Mesenchymal stem cell (in vitro differentiated cells and primary cell): ENCODE results near the gene MFSD6L.

ENCODE experiments used
- DNase-seq: peaks from one replicate; pipeline ENCODE4 v3.0.0-alpha.2; 2013
- H2AFZ ChIP-seq: one replicate; pipeline ENCODE4 v1.6.1; 2013; ENCODE audit warnings: low read depth, mild to moderate bottlenecking, control low read depth, inconsistent platforms, low read length, moderate library complexity
- H2AK5ac ChIP-seq: 2 replicates; pipeline ENCODE4 v1.6.1; 2013; ENCODE audit warnings: low read length, moderate library complexity, mild to moderate bottlenecking, inconsistent platforms; ENCODE audit not compliant: severe bottlenecking
- H2BK120ac ChIP-seq: one replicate; pipeline ENCODE4 v1.6.1; 2013; ENCODE audit warnings: low read depth, mild to moderate bottlenecking, inconsistent platforms, low read length, moderate library complexity
- H2BK12ac ChIP-seq, 2 experiments: one replicate each; pipeline ENCODE4 v1.6.1; 2013; ENCODE audit warnings: inconsistent platforms in 2 of 2, low read length in 2 of 2, mild to moderate bottlenecking in 2 of 2, moderate library complexity in 2 of 2, control low read depth in 1 of 2
- H2BK15ac ChIP-seq: one replicate; pipeline ENCODE4 v1.6.1; 2013; ENCODE audit warnings: mild to moderate bottlenecking, low read depth, inconsistent platforms; ENCODE audit not compliant: poor library complexity, severe bottlenecking
- H2BK5ac ChIP-seq: 2 replicates; pipeline ENCODE4 v1.6.1; 2013; ENCODE audit warnings: low read depth, mild to moderate bottlenecking, low read length, control low read depth, inconsistent platforms; ENCODE audit not compliant: poor library complexity, severe bottlenecking
- H3K14ac ChIP-seq, 2 experiments: one replicate each; pipeline ENCODE4 v1.6.1; 2013; ENCODE audit warnings: inconsistent platforms in 2 of 2, low read length in 2 of 2, control low read depth in 1 of 2, mild to moderate bottlenecking in 1 of 2, moderate library complexity in 1 of 2
- H3K18ac ChIP-seq, 2 experiments: one replicate each; pipeline ENCODE4 v1.6.1; 2013; ENCODE audit warnings: inconsistent platforms in 2 of 2, low read length in 2 of 2, control low read depth in 1 of 2, low read depth in 1 of 2, mild to moderate bottlenecking in 1 of 2
- H3K23ac ChIP-seq, 2 experiments: one replicate each; pipeline ENCODE4 v1.6.1; 2013; ENCODE audit warnings: inconsistent platforms in 2 of 2, low read length in 2 of 2, mild to moderate bottlenecking in 2 of 2, moderate library complexity in 2 of 2, control low read depth in 1 of 2
- H3K27ac ChIP-seq: 2 replicates; pipeline ENCODE4 v1.5.1; 2013; ENCODE audit warnings: mild to moderate bottlenecking, moderate library complexity, low read length, control low read depth, inconsistent platforms; ENCODE audit not compliant: poor library complexity, severe bottlenecking
- H3K27me3 ChIP-seq, 2 experiments: 2 replicates each; pipeline versions ENCODE4 v1.6.1 to v1.7.0; 2013; ENCODE audit warnings: low read length in 2 of 2, mild to moderate bottlenecking in 2 of 2, moderate library complexity in 2 of 2, control low read depth in 1 of 2, inconsistent platforms in 1 of 2; ENCODE audit not compliant: control insufficient read depth in 1 of 2, insufficient read depth in 1 of 2
- H3K36me3 ChIP-seq, 2 experiments: 2 replicates each; pipeline versions ENCODE4 v1.6.1 to v1.7.0; 2013; ENCODE audit warnings: low read length in 2 of 2, control low read depth in 1 of 2, inconsistent platforms in 1 of 2, low read depth in 1 of 2, mild to moderate bottlenecking in 1 of 2; ENCODE audit not compliant: insufficient read depth in 2 of 2, control insufficient read depth in 1 of 2
- H3K4ac ChIP-seq, 2 experiments: one replicate each; pipeline ENCODE4 v1.6.1; 2013; ENCODE audit warnings: inconsistent platforms in 2 of 2, low read length in 2 of 2, mild to moderate bottlenecking in 2 of 2, moderate library complexity in 2 of 2, control low read depth in 1 of 2, low read depth in 1 of 2
- H3K4me1 ChIP-seq: 2 replicates; pipeline ENCODE4 v1.6.1; 2013; ENCODE audit warnings: low read depth, low read length, control low read depth; ENCODE audit not compliant: control insufficient read depth, insufficient read depth
- H3K4me2 ChIP-seq: 2 replicates; pipeline ENCODE4 v1.6.1; 2013; ENCODE audit warnings: low read length, mild to moderate bottlenecking, inconsistent platforms; ENCODE audit not compliant: poor library complexity, severe bottlenecking
- H3K4me3 ChIP-seq, 2 experiments: 2 replicates each; pipeline versions ENCODE4 v1.5.1 to v1.7.0; 2013; ENCODE audit warnings: low read length in 2 of 2, mild to moderate bottlenecking in 2 of 2, control low read depth in 1 of 2, low read depth in 1 of 2; ENCODE audit not compliant: insufficient read depth in 1 of 2
- H3K79me1 ChIP-seq: replicated peaks from 2 replicates; pipeline ENCODE4 v1.6.1; 2013; ENCODE audit warnings: mild to moderate bottlenecking, control low read depth, low read length, inconsistent platforms; ENCODE audit not compliant: poor library complexity, severe bottlenecking
- H3K9ac ChIP-seq: 2 replicates; pipeline ENCODE4 v1.7.0; 2013; ENCODE audit warnings: mild to moderate bottlenecking, low read length, moderate library complexity
- H3K9me3 ChIP-seq: 2 replicates; pipeline ENCODE4 v1.7.0; 2013; ENCODE audit warnings: mild to moderate bottlenecking, low read length; ENCODE audit not compliant: control insufficient read depth
- H4K8ac ChIP-seq: one replicate; pipeline ENCODE4 v1.6.1; 2013; ENCODE audit warnings: inconsistent platforms, mild to moderate bottlenecking, low read length, moderate library complexity
- H4K91ac ChIP-seq: one replicate; pipeline ENCODE4 v1.6.1; 2013; ENCODE audit warnings: mild to moderate bottlenecking, low read length, inconsistent platforms
- WGBS: methylation state at CpG from one replicate; pipeline ENCODE4 v1.1.7; 2013; ENCODE audit warnings: mixed read lengths; 5-methylcytosine and 5-hydroxymethylcytosine counted together

MFSD6L gene

GRCh38 chr17:8818654-8819330 lies 19.6 kb upstream of the MFSD6L start:
- no peaks in the 10 kb centered on the region for H3K79me1 ChIP-seq
- no peak overlapping the region for H2BK5ac ChIP-seq
- no peak overlapping the region for H3K18ac ChIP-seq
- H3K4me2 ChIP-seq, result no peak overlapping the region
- H2AFZ ChIP-seq, result no peak overlapping the region
- H3K9me3 ChIP-seq, result peaks cover 1% of the 10 kb centered on the region
- no peak overlapping the region for H2BK120ac ChIP-seq
- H3K4ac ChIP-seq, result no peak overlapping the region
- DNase-seq, result no peak
- no peaks in the 10 kb centered on the region for H3K4me1 ChIP-seq
- H3K27ac ChIP-seq, result no peak overlapping the region
- no peak overlapping the region for H4K8ac ChIP-seq
- H3K4me3 ChIP-seq, result no peak overlapping the region
- H2BK12ac ChIP-seq, result no peak overlapping the region
- no peak overlapping the region for H2BK15ac ChIP-seq
- H3K36me3 ChIP-seq, result no peaks in the 10 kb centered on the region
- no peak overlapping the region for H3K9ac ChIP-seq
- H2AK5ac ChIP-seq, result no peak overlapping the region
- 38% methylated on average over 2 of the region's 3 CpGs for whole genome bisulfite sequencing
- H3K27me3 ChIP-seq, result peaks cover 0 to 21% of the 10 kb centered on the region in 2 experiments
- H4K91ac ChIP-seq, result no peak overlapping the region
- H3K14ac ChIP-seq, result no peak overlapping the region
- H3K23ac ChIP-seq, result no peak overlapping the region

- peaks cover 0 to 21% of the 10 kb centered on the region in 2 experiments for H3K27me3 ChIP-seq
- no peak overlapping the region for H3K4me2 ChIP-seq
- peaks cover 9% of the 10 kb centered on the region for H3K9me3 ChIP-seq
Observed at GRCh38 chr17:8818047-8818446, 18.9 kb upstream of the MFSD6L start.

GRCh38 chr17:8806926-8807550 lies 7.9 kb upstream of the MFSD6L start:
- H3K14ac ChIP-seq, result no peak overlapping the region
- H3K4ac ChIP-seq, result no peak overlapping the region
- H3K36me3 ChIP-seq, result no peaks in the 10 kb centered on the region
- H3K23ac ChIP-seq, result no peak overlapping the region
- no peak overlapping the region for H2BK120ac ChIP-seq
- no peak overlapping the region for H2BK15ac ChIP-seq
- no peak overlapping the region for H3K4me2 ChIP-seq
- H4K8ac ChIP-seq, result no peak overlapping the region
- peaks cover 10% of the 10 kb centered on the region for H3K9me3 ChIP-seq
- H3K79me1 ChIP-seq, result no peaks in the 10 kb centered on the region
- H3K18ac ChIP-seq, result no peak overlapping the region
- peaks cover 14% of the 10 kb centered on the region for H3K4me1 ChIP-seq
- 48% methylated on average over 3 of the region's 4 CpGs for WGBS
- no peak overlapping the region for H2AFZ ChIP-seq
- no peak overlapping the region for H3K27ac ChIP-seq
- H3K4me3 ChIP-seq, result no peak overlapping the region
- H2AK5ac ChIP-seq, result no peak overlapping the region
- no peak overlapping the region for H2BK5ac ChIP-seq
- H3K9ac ChIP-seq, result no peak overlapping the region
- H3K27me3 ChIP-seq, result peaks cover 0 to 44% of the 10 kb centered on the region in 2 experiments
- H2BK12ac ChIP-seq, result no peak overlapping the region
- DNase-seq, result peak; percentile 6
- no peak overlapping the region for H4K91ac ChIP-seq

More at GRCh38 chr17:8818047-8818446, 18.9 kb upstream of the MFSD6L start:
- Histone ChIP-seq H2BK12ac (no peak overlapping the region), H3K23ac (no peak overlapping the region), H2BK15ac (no peak overlapping the region), H3K27ac (no peak overlapping the region), H3K18ac (no peak overlapping the region), H2BK120ac (no peak overlapping the region), H4K91ac (no peak overlapping the region), H3K4me1 (no peaks in the 10 kb centered on the region), H3K79me1 (no peaks in the 10 kb centered on the region), H2AFZ (no peak overlapping the region), H2BK5ac (no peak overlapping the region), H3K36me3 (no peaks in the 10 kb centered on the region), H3K4me3 (no peak overlapping the region), H3K4ac (no peak overlapping the region), H4K8ac (no peak overlapping the region), H3K14ac (no peak overlapping the region), H2AK5ac (no peak overlapping the region), H3K9ac (no peak overlapping the region)
- DNase-seq, result no peak
- WGBS, result 92% methylated on average over 8 of the region's 8 CpGs

- Histone ChIP-seq H3K18ac (no peak overlapping the region), H2AK5ac (no peak overlapping the region), H2BK5ac (no peak overlapping the region), H2AFZ (no peak overlapping the region), H3K27ac (no peak overlapping the region), H3K27me3 (peaks cover 0 to 48% of the 10 kb centered on the region in 2 experiments), H3K9me3 (peaks cover 10% of the 10 kb centered on the region), H3K36me3 (no peaks in the 10 kb centered on the region), H3K4me1 (peaks cover 14% of the 10 kb centered on the region), H3K4me2 (no peak overlapping the region), H2BK12ac (no peak overlapping the region), H3K14ac (no peak overlapping the region), H3K79me1 (no peaks in the 10 kb centered on the region), H3K4me3 (no peak overlapping the region), H2BK15ac (no peak overlapping the region), H3K9ac (no peak overlapping the region), H4K8ac (no peak overlapping the region), H3K4ac (no peak overlapping the region), H2BK120ac (no peak overlapping the region), H4K91ac (no peak overlapping the region), H3K23ac (no peak overlapping the region)
- DNase-seq, result no peak
- WGBS, result 72% methylated on average over 3 of the region's 3 CpGs
Observed at GRCh38 chr17:8806253-8806925, 7.2 kb upstream of the MFSD6L start.
